Stomach (tissue), 4 donors: Measurements from ENCODE around the gene CD19.

Source experiments
- EP300 ChIP-seq: sonication (generic); formaldehyde crosslinking; IDR thresholded peaks from one replicate; pipeline ENCODE4 v1.6.1; 2017; ENCODE audit warnings: antibody characterized with exemption
- POLR2A ChIP-seq, 4 donors: fragments of 450-650 bp; IDR thresholded peaks; one replicate each; pipeline ENCODE4 v1.6.1; 2016; ENCODE audit warnings: antibody characterized with exemption in 4 of 4, control low read depth in 2 of 4, mild to moderate bottlenecking in 1 of 4, moderate library complexity in 1 of 4
- POLR2AphosphoS5 ChIP-seq, 3 donors: sonication (generic); formaldehyde crosslinking; IDR thresholded peaks; one replicate each; pipeline ENCODE4 v1.6.1; 2016; ENCODE audit warnings: antibody characterized with exemption in 3 of 3
- TF ChIP-seq, protein P1 (sequence below), 7 experiments: fragments of 450-650 bp in 4 of 7; fragments of 200-600 bp in 3 of 7; sonication (generic) in 3 of 7; IDR thresholded peaks; one replicate each; pipeline ENCODE4 v1.5.1; 2016 to 2019; ENCODE audit warnings: antibody characterized with exemption in 7 of 7, control low read depth in 2 of 7, mild to moderate bottlenecking in 1 of 7

DNA sequence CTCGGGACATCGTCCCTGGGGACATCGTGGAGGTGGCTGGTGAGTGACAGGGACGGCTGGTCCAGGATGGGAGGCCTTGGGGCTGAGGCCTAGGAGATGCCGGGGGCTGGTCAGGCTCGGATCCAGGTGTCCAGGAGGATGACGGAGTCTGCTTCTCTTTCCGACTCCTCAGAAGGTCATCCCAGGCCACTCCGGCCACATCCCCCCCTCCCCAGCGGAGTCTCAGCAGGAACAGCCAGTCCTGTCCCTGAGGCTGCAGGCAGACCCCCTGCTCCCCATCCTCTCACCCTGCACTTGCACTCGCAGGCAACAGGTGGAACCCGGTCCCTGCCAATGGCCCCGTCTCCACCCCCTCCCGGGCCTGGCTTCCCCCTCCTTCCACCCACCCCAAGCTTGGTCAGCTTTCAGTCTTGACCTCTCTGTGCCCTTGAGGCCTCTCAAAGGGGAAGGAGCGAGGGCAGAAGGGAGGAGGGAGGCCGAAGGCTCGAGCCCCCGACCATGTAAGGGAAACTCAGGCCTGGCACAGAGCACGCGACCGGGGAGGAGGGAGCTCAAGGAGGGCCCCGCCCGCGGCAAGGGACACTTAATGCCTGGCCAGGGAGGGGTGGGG lies 49.1 kb upstream of the CD19 start:
- TF ChIP-seq, protein P1, sequence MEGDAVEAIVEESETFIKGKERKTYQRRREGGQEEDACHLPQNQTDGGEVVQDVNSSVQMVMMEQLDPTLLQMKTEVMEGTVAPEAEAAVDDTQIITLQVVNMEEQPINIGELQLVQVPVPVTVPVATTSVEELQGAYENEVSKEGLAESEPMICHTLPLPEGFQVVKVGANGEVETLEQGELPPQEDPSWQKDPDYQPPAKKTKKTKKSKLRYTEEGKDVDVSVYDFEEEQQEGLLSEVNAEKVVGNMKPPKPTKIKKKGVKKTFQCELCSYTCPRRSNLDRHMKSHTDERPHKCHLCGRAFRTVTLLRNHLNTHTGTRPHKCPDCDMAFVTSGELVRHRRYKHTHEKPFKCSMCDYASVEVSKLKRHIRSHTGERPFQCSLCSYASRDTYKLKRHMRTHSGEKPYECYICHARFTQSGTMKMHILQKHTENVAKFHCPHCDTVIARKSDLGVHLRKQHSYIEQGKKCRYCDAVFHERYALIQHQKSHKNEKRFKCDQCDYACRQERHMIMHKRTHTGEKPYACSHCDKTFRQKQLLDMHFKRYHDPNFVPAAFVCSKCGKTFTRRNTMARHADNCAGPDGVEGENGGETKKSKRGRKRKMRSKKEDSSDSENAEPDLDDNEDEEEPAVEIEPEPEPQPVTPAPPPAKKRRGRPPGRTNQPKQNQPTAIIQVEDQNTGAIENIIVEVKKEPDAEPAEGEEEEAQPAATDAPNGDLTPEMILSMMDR (IDR thresholded peaks at IDR 0.05) = no peak
- no peak for TF ChIP-seq POLR2AphosphoS5 (IDR thresholded peaks at IDR 0.05)
- no peak for TF ChIP-seq EP300
- no peak for TF ChIP-seq POLR2A (IDR thresholded peaks at IDR 0.05)
